HepG2 (cell line): Measurements from ENCODE around the gene SYNE1. TPM values are rescaled to one million over a fixed set of nuclear protein-coding genes. Genes with fewer than 3 reads are reported as not detected.

Source experiments
- HOXA3 ChIP-seq: sonication (generic); formaldehyde crosslinking; IDR thresholded peaks from 2 replicates; pipeline ENCODE4 v1.5.0; 2020; ENCODE audit warnings: missing genetic modification reagents
- NFKB2 ChIP-seq: sonication (generic); formaldehyde crosslinking; IDR thresholded peaks from 2 replicates; pipeline ENCODE4 v1.4.0; 2020; ENCODE audit warnings: missing genetic modification reagents, borderline replicate concordance
- PHF20 ChIP-seq: sonication (generic); formaldehyde crosslinking; IDR thresholded peaks from 2 replicates; pipeline ENCODE4 v1.5.0; 2020; ENCODE audit warnings: mild to moderate bottlenecking, missing genetic modification reagents
- SOX6 ChIP-seq, 2 experiments: fragments of 450-650 bp in 1 of 2; sonication (generic) in 1 of 2; formaldehyde crosslinking in 1 of 2; IDR thresholded peaks; 2 replicates each; pipeline versions ENCODE4 v1.4.0 to v1.6.1; 2017 to 2020; ENCODE audit warnings: antibody characterized with exemption in 1 of 2, mild to moderate bottlenecking in 1 of 2, missing genetic modification reagents in 1 of 2
- ZBTB49 ChIP-seq: sonication (generic); formaldehyde crosslinking; IDR thresholded peaks from 2 replicates; pipeline ENCODE4 v1.4.0; 2020; ENCODE audit warnings: missing genetic modification reagents, borderline replicate concordance
- ZNF572 ChIP-seq: sonication (generic); formaldehyde crosslinking; IDR thresholded peaks from 2 replicates; pipeline ENCODE4 v1.5.1; 2020; ENCODE audit warnings: mild to moderate bottlenecking, missing genetic modification reagents
- ZNF609 ChIP-seq: sonication (generic); formaldehyde crosslinking; IDR thresholded peaks from 2 replicates; pipeline ENCODE4 v1.4.0; 2020; ENCODE audit warnings: mild to moderate bottlenecking, missing genetic modification reagents, borderline replicate concordance
- ZSCAN21 ChIP-seq: sonication (generic); formaldehyde crosslinking; IDR thresholded peaks from 2 replicates; pipeline ENCODE4 v1.8.0; 2022; ENCODE audit warnings: mild to moderate bottlenecking, missing genetic modification reagents, moderate library complexity, borderline replicate concordance
- ZXDC ChIP-seq: sonication (generic); formaldehyde crosslinking; IDR thresholded peaks from 2 replicates; pipeline ENCODE4 v1.5.0; 2020; ENCODE audit warnings: mild to moderate bottlenecking, missing genetic modification reagents
- polyA plus RNA-seq, 8 experiments: library from polyadenylated mRNA; depleted of rRNA in 3 of 8; stranded (reverse) in 7 of 8; unstranded in 1 of 8; fragments of >200 nt; fragmentation: Illumina TruSeq in 4 of 8; extraction: Trizol in 4 of 8; gene quantifications; 2 replicates each; pipeline versions ENCODE4 v1.2.1 to v1.2.3, GENCODE V29; 2011 to 2016; ENCODE audit warnings: low read depth in 4 of 8, missing spikeins in 1 of 8, mixed read lengths in 1 of 8; ENCODE audit not compliant: insufficient read depth in 1 of 8
- total RNA-seq, 5 experiments: library from RNA; depleted of rRNA; stranded (reverse); fragments of >200 nt; fragmentation: Illumina TruSeq; extraction: Trizol; gene quantifications; 2 replicates each; pipeline ENCODE4 v1.2.3, GENCODE V29; 2016; ENCODE audit warnings: low read depth in 1 of 5
- TF ChIP-seq, protein P1 (sequence below): sonication (generic); formaldehyde crosslinking; IDR thresholded peaks from 2 replicates; pipeline ENCODE4 v1.5.0; 2020; ENCODE audit warnings: mild to moderate bottlenecking, missing genetic modification reagents
- TF ChIP-seq, protein P2 (sequence below): sonication (generic); formaldehyde crosslinking; conservative IDR thresholded peaks from 2 replicates; pipeline ENCODE4 v1.4.0; 2020; ENCODE audit warnings: missing genetic modification reagents

The SYNE1 gene
- total and polyA plus RNA-seq, 2 of the 13 experiments (the other 11 are each of a cell fraction or from before 2014, with no cell fraction given): 5.5 to 15.9 TPM

GRCh38 chr6:152301765-152302568 is 335.2 kb downstream of the SYNE1 start (continued):
- TF ChIP-seq ZXDC (CRISPR knock-in tag) (no peak), NFKB2 (CRISPR knock-in tag) (peak; percentile 80; the same call in 1 of the 2 replicates), ZNF609 (peak; percentile 61; the same call in 1 of the 2 replicates), PHF20 (CRISPR knock-in tag) (peak; percentile 50; the same call in 1 of the 2 replicates), ZBTB49 (CRISPR knock-in tag) (no peak), SOX6 (IDR thresholded peaks at IDR 0.05) (no peak), SOX6 (CRISPR knock-in tag; IDR thresholded peaks at IDR 0.05) (peak; percentile 87), ZNF572 (CRISPR knock-in tag) (peak; percentile 96), ZSCAN21 (CRISPR knock-in tag) (peak; percentile 68; the same call in 1 of the 2 replicates), HOXA3 (peak; percentile 85)
- TF ChIP-seq, protein P1, sequence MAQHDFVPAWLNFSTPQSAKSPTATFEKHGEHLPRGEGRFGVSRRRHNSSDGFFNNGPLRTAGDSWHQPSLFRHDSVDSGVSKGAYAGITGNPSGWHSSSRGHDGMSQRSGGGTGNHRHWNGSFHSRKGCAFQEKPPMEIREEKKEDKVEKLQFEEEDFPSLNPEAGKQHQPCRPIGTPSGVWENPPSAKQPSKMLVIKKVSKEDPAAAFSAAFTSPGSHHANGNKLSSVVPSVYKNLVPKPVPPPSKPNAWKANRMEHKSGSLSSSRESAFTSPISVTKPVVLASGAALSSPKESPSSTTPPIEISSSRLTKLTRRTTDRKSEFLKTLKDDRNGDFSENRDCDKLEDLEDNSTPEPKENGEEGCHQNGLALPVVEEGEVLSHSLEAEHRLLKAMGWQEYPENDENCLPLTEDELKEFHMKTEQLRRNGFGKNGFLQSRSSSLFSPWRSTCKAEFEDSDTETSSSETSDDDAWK (CRISPR knock-in tag): no peak
- TF ChIP-seq, protein P2, sequence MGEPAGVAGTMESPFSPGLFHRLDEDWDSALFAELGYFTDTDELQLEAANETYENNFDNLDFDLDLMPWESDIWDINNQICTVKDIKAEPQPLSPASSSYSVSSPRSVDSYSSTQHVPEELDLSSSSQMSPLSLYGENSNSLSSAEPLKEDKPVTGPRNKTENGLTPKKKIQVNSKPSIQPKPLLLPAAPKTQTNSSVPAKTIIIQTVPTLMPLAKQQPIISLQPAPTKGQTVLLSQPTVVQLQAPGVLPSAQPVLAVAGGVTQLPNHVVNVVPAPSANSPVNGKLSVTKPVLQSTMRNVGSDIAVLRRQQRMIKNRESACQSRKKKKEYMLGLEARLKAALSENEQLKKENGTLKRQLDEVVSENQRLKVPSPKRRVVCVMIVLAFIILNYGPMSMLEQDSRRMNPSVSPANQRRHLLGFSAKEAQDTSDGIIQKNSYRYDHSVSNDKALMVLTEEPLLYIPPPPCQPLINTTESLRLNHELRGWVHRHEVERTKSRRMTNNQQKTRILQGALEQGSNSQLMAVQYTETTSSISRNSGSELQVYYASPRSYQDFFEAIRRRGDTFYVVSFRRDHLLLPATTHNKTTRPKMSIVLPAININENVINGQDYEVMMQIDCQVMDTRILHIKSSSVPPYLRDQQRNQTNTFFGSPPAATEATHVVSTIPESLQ (CRISPR knock-in tag): no peak
